ENCODE results near the gene CLCN7. TPM values are rescaled to one million over a fixed set of nuclear protein-coding genes. Genes with fewer than 3 reads are reported as not detected.
A peak's percentile ranks its signal among the peaks of the same experiment; 100 is the strongest.

The CLCN7 gene
- total and polyA plus RNA-seq, 9 of the 15 experiments (the other 6 are each of a cell fraction or from before 2014, with no cell fraction given), result 0.06 to 126 (median 18.7) TPM

- no peak for TF ChIP-seq ZNF280A (IDR thresholded peaks at IDR 0.05; ENCODE audit: low read depth, partially characterized antibody)
- peak; percentile 84; the same call in 1 of the 2 replicates for TF ChIP-seq MTA3 (IDR thresholded peaks at IDR 0.05; ENCODE audit: borderline replicate concordance)
- TF ChIP-seq CTCF (IDR thresholded peaks at IDR 0.05 in 2 of 3, conservative IDR thresholded peaks at IDR 0.05 in 1 of 3; ENCODE audit: insufficient read depth in 2 of 3, low read depth in 1 of 3, low read length in 3 of 3), result no peak; a peak in 1 of 6 replicates
- TF ChIP-seq ZNF146 (CRISPR knock-in tag; IDR thresholded peaks at IDR 0.05; ENCODE audit: unreplicated experiment), result peak; percentile 3
- TF ChIP-seq ZBTB7A (IDR thresholded peaks at IDR 0.05; ENCODE audit: borderline replicate concordance, control insufficient read depth, low read depth, low read length), result peak; percentile 87; the same call in 1 of the 2 replicates
- 0 out of 2 replicates have a peak, but pooled peaks have one; percentile 8 for TF ChIP-seq CGGBP1 (CRISPR knock-in tag; IDR thresholded peaks at IDR 0.05)
- peak; percentile 88 for TF ChIP-seq POLR2A (conservative IDR thresholded peaks at IDR 0.05)
- peak; percentile 65 for TF ChIP-seq CTCFL (IDR thresholded peaks at IDR 0.05; ENCODE audit: borderline replicate concordance, insufficient read depth, low read depth, low read length, poor library complexity, severe bottlenecking)
- peak; percentile 4; the same call in 1 of the 2 replicates for TF ChIP-seq ZBTB9 (CRISPR knock-in tag; IDR thresholded peaks at IDR 0.05)
- TF ChIP-seq HMGN3 (IDR thresholded peaks at IDR 0.05; ENCODE audit: borderline replicate concordance, extremely low read depth, insufficient read length, low read depth, low read length), result peak; percentile 83
- TF ChIP-seq FOXA3 (CRISPR knock-in tag; conservative IDR thresholded peaks at IDR 0.05 in 1 of 2, IDR thresholded peaks at IDR 0.05 in 1 of 2), result peak in 1 of 2 experiments; percentile 72; a peak in 1 of 4 replicates
- no peak for TF ChIP-seq BRCA1 (IDR thresholded peaks at IDR 0.05)
- TF ChIP-seq BRCA1 (CRISPR knock-in tag; IDR thresholded peaks at IDR 0.05), result 0 out of 2 replicates have a peak, but pooled peaks have one; percentile 86
- no peak for TF ChIP-seq CHD4 (IDR thresholded peaks at IDR 0.05; ENCODE audit: insufficient read depth, insufficient replicate concordance, low read depth, low read length, poor library complexity, severe bottlenecking)
- TF ChIP-seq CCNT2 (IDR thresholded peaks at IDR 0.05; ENCODE audit: borderline replicate concordance, extremely low read depth, insufficient read length, low read depth, low read length), result peak; percentile 77
- TF ChIP-seq ETS1 (conservative IDR thresholded peaks at IDR 0.05; ENCODE audit: control insufficient read depth, low read depth, low read length), result peak; percentile 84
Measured at GRCh38 chr16:1474796-1475551, at the start of gene CLCN7 (continued).

All from K562 (cell line).